Adrenal gland (tissue), 12 donors: Measurements from ENCODE around the gene STX18. TPM values are rescaled to one million over a fixed set of nuclear protein-coding genes. Genes with fewer than 3 reads are reported as not detected.

Source experiments
- DNase-seq, 7 donors: peaks; one replicate each; pipeline ENCODE4 v3.0.0-alpha.2; 2019 to 2020
- H3K27ac ChIP-seq, 5 donors: fragments of 200-600 bp; sonication (generic) in 4 of 5; 1 replicate in 3 of 5; 2 replicates in 2 of 5; pipeline versions ENCODE4 v1.5.1 to v1.8.0; 2016 to 2020; ENCODE audit warnings: mild to moderate bottlenecking in 1 of 5
- H3K27me3 ChIP-seq: fragments of 200-600 bp; 2 replicates; pipeline ENCODE4 v1.8.0; 2021
- H3K36me3 ChIP-seq, 2 donors: fragments of 200-600 bp; replicated peaks in 1 of 2; 1 replicate in 1 of 2; 2 replicates in 1 of 2; pipeline versions ENCODE4 v1.5.1 to v1.8.0; 2018 to 2022
- H3K4me1 ChIP-seq, 2 donors: fragments of 200-600 bp; replicated peaks in 1 of 2; 1 replicate in 1 of 2; 2 replicates in 1 of 2; pipeline versions ENCODE4 v1.5.1 to v1.8.0; 2018 to 2021
- H3K4me3 ChIP-seq, 4 donors: fragments of 200-600 bp; sonication (generic) in 3 of 4; one replicate each; pipeline ENCODE4 v1.5.1; 2016 to 2018
- H3K9me3 ChIP-seq, 3 donors: fragments of 200-600 bp; sonication (generic) in 1 of 3; replicated peaks in 1 of 3; 1 replicate in 2 of 3; 2 replicates in 1 of 3; pipeline versions ENCODE4 v1.5.1 to v1.8.0; 2016 to 2021
- POLR2A ChIP-seq, 2 donors: fragments of 450-650 bp; IDR thresholded peaks; one replicate each; pipeline ENCODE4 v1.6.1; 2017; ENCODE audit warnings: antibody characterized with exemption in 2 of 2, mild to moderate bottlenecking in 2 of 2, moderate library complexity in 1 of 2
- WGBS, 4 donors: extraction: QIAGEN DNeasy Blood & Tissue Kit in 2 of 4; methylation state at CpG; one replicate each; pipeline versions ENCODE4 v1.1.5 to v1.1.7; 2013 to 2017; 5-methylcytosine and 5-hydroxymethylcytosine counted together
- intact Hi-C, 2 donors: fragments of 100-400 bp; cut with DNase I; formaldehyde crosslinking; loops; one replicate each; pipeline versions ENCODE4 v1.14.1 to v1.15.0; 2022 to 2023
- polyA plus RNA-seq, 3 donors: library from polyadenylated mRNA; stranded (reverse); fragments of 200-250 nt in 2 of 3; fragments of 350-450 nt in 1 of 3; fragmentation: Illumina TruSeq in 1 of 3; extraction: RNeasy Lipid Tissue Mini Kit (QIAGEN cat#74804) in 1 of 3; gene quantifications; one replicate each; pipeline ENCODE4 v1.2.3, GENCODE V29; 2013 to 2014
- total RNA-seq, 9 donors: library from RNA; depleted of rRNA in 4 of 9; stranded (reverse); fragments of >200 nt in 4 of 9; fragments of 120-200 nt in 1 of 9; fragmentation: NEBNext Ultra II Directional in 1 of 9; extraction: Animal tissue kit (Norgen Biotek cat#: 25700) in 1 of 9; gene quantifications; one replicate each; pipeline versions ENCODE4 v1.1.0 to v1.2.4, GENCODE V29; 2013 to 2023
- TF ChIP-seq, protein P1 (sequence below), 6 experiments: fragments of 450-650 bp in 4 of 6; fragments of 200-600 bp in 2 of 6; sonication (generic) in 1 of 6; IDR thresholded peaks; 1 replicate in 5 of 6; 2 replicates in 1 of 6; pipeline versions ENCODE4 v1.5.1 to v1.8.0; 2016 to 2021; ENCODE audit warnings: antibody characterized with exemption in 6 of 6, mild to moderate bottlenecking in 2 of 6, moderate library complexity in 1 of 6
- donor health status: healthy with polysubstance abuse.
- donor health status: Bipolar disorder and iron deficiency.
- donor health status: DM: yes; HTN: yes; CAD: no.
- donor health status: DM: no; HTN: no; CAD: no.
- donor health status: DM: no; HTN: no; CAD: no.
- donor health status: DM: yes; HTN: yes; CAD: no.

The STX18 gene
- total and polyA plus RNA-seq, 12 donors: 28.6 to 88.5 (median 38.1) TPM

DNA sequence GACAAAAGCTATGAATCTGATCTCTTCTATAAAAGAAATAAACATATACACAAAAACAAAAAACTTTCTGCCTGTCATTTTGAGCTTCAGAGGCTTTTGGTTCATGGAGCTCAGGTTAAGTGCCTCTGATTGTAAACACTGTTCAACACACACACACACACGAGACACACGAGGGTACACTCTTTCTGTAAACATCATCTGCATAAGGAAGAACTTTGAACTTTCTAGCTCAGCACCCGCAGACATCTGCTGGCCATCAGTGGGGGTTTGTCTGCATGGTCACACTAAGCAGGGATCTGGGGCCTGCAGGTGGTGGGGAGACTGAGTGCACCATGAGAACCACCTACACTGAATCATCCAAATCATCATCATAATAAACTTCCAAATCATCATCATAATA, 54.9 kb downstream of the STX18 start:
- intact Hi-C loops: loop anchor here (10.0 kb wide), 2 partner anchors 368 to 508 kb away; partner anchors contain the start of gene MSX1 (in 1 of the 2)
- DNase-seq: no peak
- Histone ChIP-seq H3K4me3 (no peak overlapping the region), H3K4me1 (peaks cover 9 to 11% of the 10 kb centered on the region in 2 donors), H3K36me3 (no peaks in the 10 kb centered on the region), H3K9me3 (no peaks in the 10 kb centered on the region), H3K27ac (no peak overlapping the region), H3K27me3 (no peaks in the 10 kb centered on the region)
- 76 to 79% (median 76%) methylated on average over 3 of the region's 3 CpGs for WGBS, 4 donors
- TF ChIP-seq, protein P1, sequence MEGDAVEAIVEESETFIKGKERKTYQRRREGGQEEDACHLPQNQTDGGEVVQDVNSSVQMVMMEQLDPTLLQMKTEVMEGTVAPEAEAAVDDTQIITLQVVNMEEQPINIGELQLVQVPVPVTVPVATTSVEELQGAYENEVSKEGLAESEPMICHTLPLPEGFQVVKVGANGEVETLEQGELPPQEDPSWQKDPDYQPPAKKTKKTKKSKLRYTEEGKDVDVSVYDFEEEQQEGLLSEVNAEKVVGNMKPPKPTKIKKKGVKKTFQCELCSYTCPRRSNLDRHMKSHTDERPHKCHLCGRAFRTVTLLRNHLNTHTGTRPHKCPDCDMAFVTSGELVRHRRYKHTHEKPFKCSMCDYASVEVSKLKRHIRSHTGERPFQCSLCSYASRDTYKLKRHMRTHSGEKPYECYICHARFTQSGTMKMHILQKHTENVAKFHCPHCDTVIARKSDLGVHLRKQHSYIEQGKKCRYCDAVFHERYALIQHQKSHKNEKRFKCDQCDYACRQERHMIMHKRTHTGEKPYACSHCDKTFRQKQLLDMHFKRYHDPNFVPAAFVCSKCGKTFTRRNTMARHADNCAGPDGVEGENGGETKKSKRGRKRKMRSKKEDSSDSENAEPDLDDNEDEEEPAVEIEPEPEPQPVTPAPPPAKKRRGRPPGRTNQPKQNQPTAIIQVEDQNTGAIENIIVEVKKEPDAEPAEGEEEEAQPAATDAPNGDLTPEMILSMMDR (IDR thresholded peaks at IDR 0.05): no peak
- no peak for TF ChIP-seq POLR2A (IDR thresholded peaks at IDR 0.05)

DNA sequence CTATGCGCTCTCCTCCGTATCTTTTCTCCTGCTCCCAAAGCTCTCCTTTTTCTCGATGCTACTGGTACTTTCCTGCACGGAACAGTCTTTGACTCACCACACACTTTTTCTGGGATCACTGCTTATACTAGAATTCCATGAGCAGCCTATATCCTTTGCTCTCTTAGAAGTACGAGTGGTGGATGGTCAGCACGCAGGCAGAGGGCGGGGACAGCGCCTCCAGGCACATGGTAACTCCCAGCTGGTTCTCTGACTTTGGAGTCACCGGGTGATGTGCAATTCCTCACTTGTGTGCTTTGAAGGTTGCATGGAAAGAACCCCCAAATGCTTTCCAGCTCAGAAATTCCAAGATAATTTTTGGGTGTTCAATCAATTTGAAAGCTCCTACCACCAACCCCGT, 56.0 kb downstream of the STX18 start:
- Histone ChIP-seq H3K4me3 (no peak overlapping the region), H3K4me1 (peaks cover 11 to 16% of the 10 kb centered on the region in 2 donors), H3K27me3 (no peaks in the 10 kb centered on the region), H3K36me3 (no peaks in the 10 kb centered on the region), H3K27ac (no peak overlapping the region), H3K9me3 (no peaks in the 10 kb centered on the region)
- no peak for TF ChIP-seq POLR2A (IDR thresholded peaks at IDR 0.05)
- TF ChIP-seq, protein P1 (IDR thresholded peaks at IDR 0.05): no peak
- intact Hi-C loops: loop anchor here (10.0 kb wide), 2 partner anchors 369 to 509 kb away; partner anchors contain the start of gene MSX1 (in 1 of the 2)
- 82 to 92% (median 90%) methylated on average over 10 of the region's 10 CpGs for WGBS, 4 donors
- no peak for DNase-seq

DNA sequence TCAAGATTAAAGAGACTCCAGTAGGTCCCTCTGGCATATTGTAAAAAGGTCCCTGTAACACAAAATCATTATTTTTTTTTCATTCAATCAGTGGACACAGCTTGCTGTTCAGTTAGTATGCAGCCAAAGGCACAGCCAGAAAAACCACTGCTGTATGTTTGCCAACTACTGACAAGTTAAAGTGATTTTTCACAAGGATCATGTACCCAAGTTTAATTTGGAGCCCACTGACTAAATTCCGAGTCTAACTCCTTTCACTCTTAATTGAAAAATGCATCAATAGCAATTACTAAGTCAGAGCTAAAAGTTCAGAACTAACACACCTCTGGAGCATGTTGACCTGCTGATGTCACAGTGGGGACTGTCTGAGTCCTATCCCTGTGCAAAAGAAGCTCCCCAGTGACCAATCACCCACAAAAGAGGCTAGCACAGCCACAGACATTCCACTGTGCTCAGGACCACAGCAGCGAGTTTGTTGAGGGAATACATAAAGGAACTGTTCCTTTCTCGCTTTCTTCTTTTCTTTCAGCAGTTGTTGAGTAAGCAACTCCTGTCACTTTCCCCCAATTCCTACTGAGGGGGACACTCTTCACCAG, 60.4 kb downstream of the STX18 start:
- Histone ChIP-seq H3K36me3 (no peaks in the 10 kb centered on the region), H3K4me1 (peaks cover 0 to 19% of the 10 kb centered on the region in 2 donors), H3K9me3 (no peaks in the 10 kb centered on the region), H3K27ac (peak overlapping the region in 1 of 5 donors; percentile 63), H3K27me3 (no peaks in the 10 kb centered on the region), H3K4me3 (no peak overlapping the region)
- TF ChIP-seq, protein P1 (IDR thresholded peaks at IDR 0.05): no peak
- no peak for TF ChIP-seq POLR2A (IDR thresholded peaks at IDR 0.05)
- intact Hi-C loops: loop anchor here (10.0 kb wide), 2 partner anchors 373 to 513 kb away; partner anchors contain the start of gene MSX1 (in 1 of the 2)
- WGBS, 4 donors: 77 to 81% (median 79%) methylated on average over 3 of the region's 3 CpGs
- DNase-seq: no peak

DNA sequence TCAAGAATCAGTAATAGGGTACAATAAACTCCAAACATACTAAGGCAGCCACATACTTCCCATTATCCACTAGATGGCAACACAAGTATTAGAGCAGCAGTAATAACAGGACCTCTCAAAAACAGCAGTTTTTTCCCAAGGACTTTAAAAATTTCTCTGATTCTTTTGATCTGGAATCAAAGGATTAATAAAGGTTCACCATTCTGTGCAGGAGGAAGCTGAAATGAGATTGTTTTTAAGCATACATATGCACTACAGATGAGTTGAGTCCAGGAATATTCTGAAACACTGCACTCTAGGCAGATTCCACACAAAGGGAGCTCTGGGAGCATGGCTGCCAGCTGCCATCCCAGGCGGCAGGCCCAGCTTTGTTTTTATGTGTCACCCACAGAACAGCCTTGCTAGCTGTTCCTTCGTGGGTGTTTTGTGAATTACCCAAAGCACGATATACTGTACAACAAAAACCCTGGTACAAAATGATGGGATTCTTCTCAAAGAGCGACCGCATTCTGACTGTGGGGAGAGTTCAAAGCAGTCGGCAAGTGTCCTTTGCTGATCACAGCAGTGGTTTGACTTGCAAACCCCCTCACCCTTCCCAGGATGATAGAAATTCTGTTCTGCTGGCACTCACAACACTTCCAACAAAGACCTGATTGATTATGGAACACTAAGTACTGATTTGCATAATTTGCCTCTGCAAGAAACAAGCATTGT, 61.0 kb downstream of the STX18 start:
- peak overlapping the region in 2 of 5 donors; percentile 51 to 63 for H3K27ac ChIP-seq
- intact Hi-C loops: loop anchor here (10.0 kb wide), 2 partner anchors 374 to 514 kb away; partner anchors contain the start of gene MSX1 (in 1 of the 2)
- TF ChIP-seq, protein P1 (IDR thresholded peaks at IDR 0.05): peak; percentile 34 to 57 (median 44)
- no peak for TF ChIP-seq POLR2A (IDR thresholded peaks at IDR 0.05)
- DNase-seq: peak in 2 of 7 donors; percentile 25 to 37
- no peaks in the 10 kb centered on the region for H3K36me3 ChIP-seq
- peaks cover 0 to 19% of the 10 kb centered on the region in 2 donors for H3K4me1 ChIP-seq
- no peak overlapping the region for H3K4me3 ChIP-seq
- H3K9me3 ChIP-seq: no peaks in the 10 kb centered on the region
- WGBS, 4 donors: 56 to 69% (median 64%) methylated on average over 6 of the region's 6 CpGs
- no peaks in the 10 kb centered on the region for H3K27me3 ChIP-seq
